GM19328 (cell line): Measurements from ENCODE around the gene TUBD1.

Experiments
- ATAC-seq: cut with Tn5 transposase; IDR thresholded peaks from one replicate; pipeline ENCODE4 v1.9.1; 2021; ENCODE audit warnings: mild to moderate bottlenecking, moderate library complexity; ENCODE audit not compliant: unreplicated experiment

The TUBD1 gene

GRCh38 chr17:59827721-59828477 lies 64.8 kb downstream of the TUBD1 start:
- ATAC-seq = no peak

- ATAC-seq = no peak
These were observed 65.9 kb downstream of the TUBD1 start for GRCh38 chr17:59826706-59827453.

DNA sequence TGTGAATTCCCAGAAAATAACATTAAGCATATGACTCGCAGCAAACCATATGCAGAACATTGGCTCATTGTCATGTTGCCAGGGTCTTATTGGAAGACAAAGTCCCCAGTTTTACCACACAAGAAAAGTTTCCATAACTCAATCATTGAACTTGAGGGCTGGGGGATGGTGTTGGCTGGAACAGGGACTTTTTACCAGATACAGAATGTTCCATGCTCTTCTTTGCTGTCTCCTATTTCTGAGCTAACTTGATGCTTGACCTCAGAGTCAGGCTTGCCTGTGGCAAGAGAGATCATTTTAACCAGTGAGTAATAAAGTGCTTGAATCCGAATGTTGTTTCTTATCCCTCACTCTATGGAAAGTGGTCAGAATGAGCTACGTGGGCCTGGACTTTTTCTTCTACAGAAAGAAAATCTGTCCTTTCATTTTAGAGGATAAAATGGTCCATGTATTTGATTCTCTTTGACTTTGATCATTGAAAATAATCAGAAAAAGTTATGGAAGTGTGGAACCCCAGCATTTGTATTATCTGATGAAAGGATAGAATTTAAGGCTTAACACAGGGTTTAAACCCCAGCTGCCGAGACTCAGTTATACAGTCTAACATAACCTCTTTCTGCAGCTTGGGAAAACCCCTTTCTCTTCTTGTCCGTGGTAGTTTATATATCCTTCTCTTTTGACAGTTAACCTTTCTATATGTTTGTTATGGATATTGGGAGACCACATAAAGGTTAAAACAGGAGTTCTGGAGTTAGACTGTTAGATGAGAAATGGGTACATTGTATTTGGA lies 67.0 kb downstream of the TUBD1 start:
- ATAC-seq = no peak

DNA sequence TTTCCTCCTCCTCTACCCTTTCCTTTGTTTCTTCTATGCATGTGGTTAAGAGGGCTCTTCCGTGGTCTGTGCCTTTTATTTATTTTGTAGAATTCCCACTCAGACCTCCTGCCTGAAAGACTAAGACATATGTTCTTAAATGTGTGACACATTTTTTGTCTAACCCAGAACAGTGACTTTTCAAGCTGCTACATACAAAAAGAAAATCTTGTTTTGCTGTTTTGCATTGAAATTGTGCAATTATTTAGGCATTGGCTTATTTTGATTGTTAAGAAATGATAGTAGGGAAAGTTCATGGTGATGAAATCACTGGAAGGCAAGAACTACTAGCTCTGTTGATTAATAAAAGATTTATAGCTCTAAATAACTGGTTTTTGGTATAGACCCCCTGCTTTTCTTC lies 76.8 kb downstream of the TUBD1 start:
- no peak for ATAC-seq

GRCh38 chr17:59814685-59815084 lies 78.1 kb downstream of the TUBD1 start:
- ATAC-seq = no peak

DNA sequence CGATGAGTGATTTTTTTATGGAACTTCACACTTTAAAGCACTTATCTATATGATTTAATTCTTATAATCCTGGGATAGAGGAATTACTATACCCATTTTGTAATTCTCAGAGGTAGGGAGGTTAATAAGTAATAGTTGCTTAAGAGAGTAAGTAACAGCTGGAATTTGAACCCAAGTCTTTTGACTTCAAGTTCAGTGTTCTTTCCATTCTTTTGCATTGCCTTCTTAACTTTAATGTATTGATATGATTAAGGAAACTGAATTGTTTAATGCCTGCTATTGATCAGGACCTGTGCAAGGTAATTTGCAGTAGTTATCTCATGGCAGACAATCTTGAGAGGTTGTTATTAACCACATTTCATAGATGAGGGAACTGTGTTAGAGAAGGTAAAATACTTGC lies 78.5 kb downstream of the TUBD1 start:
- no peak for ATAC-seq

DNA sequence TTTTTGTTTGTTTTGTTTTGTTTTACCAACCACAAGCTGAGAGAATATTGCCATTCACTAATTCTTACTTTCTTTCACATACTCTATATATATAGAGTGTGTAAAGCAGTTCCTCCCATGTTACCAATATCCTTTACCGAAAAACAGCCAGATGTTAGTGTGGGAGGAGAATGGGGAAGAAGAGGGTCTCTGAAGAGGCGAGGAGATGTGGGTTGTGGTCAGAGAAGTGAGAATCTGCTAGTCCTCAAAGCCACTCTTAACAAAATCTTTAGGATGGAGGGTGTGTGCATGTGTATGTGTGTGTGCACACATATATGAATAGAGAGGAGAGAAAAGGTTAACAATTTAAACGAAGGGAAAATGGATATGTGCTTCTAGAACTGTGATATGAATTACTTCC lies 80.6 kb downstream of the TUBD1 start:
- no peak for ATAC-seq

DNA sequence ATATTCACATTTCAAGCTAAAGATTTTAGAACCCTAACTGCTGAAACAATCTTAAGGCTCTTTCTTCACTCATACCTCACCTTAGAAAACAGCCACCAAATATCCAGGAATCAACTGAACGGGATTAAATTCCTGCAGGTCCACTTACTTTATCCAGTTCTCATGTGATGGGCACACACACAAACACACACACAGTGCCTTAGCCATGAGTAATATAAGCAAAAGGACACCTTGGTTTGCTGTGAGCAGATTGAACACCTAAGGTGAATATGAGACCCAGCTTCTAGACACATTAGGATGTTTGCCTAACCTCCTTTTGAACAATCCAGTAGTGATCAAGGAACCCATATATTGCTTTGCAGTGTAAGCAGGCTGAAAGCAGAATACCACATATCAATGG lies 81.5 kb downstream of the TUBD1 start:
- no peak for ATAC-seq

DNA sequence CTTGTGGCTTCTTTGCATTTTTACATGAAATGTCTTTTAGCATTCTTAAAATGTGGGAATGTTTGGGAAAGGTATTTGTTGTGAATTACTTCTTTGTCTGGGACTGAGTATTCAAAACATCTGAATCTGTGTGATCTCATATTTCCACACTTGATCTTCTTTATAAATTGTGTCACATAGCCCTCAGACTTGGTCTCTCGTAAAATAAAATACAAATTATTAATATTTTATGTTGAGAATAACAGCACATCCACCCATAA lies 81.9 kb downstream of the TUBD1 start:
- no peak for ATAC-seq
